CD14-positive monocyte (primary cell): ENCODE results near the gene PRKCA. TPM values are rescaled to one million over a fixed set of nuclear protein-coding genes. Genes with fewer than 3 reads are reported as not detected.

Source experiments
- DNase-seq, 3 donors: peaks; one replicate each; pipeline ENCODE4 v3.0.0-alpha.2; 2011 to 2022
- H2AFZ ChIP-seq: 2 replicates; pipeline ENCODE4 v1.6.0; 2012; ENCODE audit warnings: mild to moderate bottlenecking, low read depth, low read length, inconsistent platforms; ENCODE audit not compliant: insufficient read depth, poor library complexity, severe bottlenecking
- H3K27ac ChIP-seq, 2 donors: 1 replicate in 1 of 2; 2 replicates in 1 of 2; pipeline ENCODE4 v1.5.1; 2012 to 2013; ENCODE audit warnings: low read length in 2 of 2, control low read depth in 1 of 2, inconsistent platforms in 1 of 2, low read depth in 1 of 2, mild to moderate bottlenecking in 1 of 2
- H3K27me3 ChIP-seq, 2 donors: one replicate each; pipeline versions ENCODE4 v1.6.0 to v1.6.1; 2011 to 2013; ENCODE audit warnings: low read length in 2 of 2; ENCODE audit not compliant: control insufficient read depth in 2 of 2, insufficient read depth in 2 of 2
- H3K36me3 ChIP-seq, 2 donors: replicated peaks in 1 of 2; 1 replicate in 1 of 2; 2 replicates in 1 of 2; pipeline versions ENCODE4 v1.5.1 to v1.6.1; 2012 to 2013; ENCODE audit warnings: low read length in 2 of 2, control low read depth in 1 of 2, inconsistent platforms in 1 of 2, mild to moderate bottlenecking in 1 of 2; ENCODE audit not compliant: insufficient read depth in 2 of 2, control insufficient read depth in 1 of 2
- H3K4me1 ChIP-seq, 2 donors: 1 replicate in 1 of 2; 2 replicates in 1 of 2; pipeline versions ENCODE4 v1.5.1 to v1.6.1; 2012 to 2013; ENCODE audit warnings: low read length in 2 of 2, control low read depth in 1 of 2, inconsistent platforms in 1 of 2, mild to moderate bottlenecking in 1 of 2, moderate library complexity in 1 of 2; ENCODE audit not compliant: insufficient read depth in 2 of 2, control insufficient read depth in 1 of 2
- H3K4me2 ChIP-seq: replicated peaks from 2 replicates; pipeline ENCODE3; 2012; ENCODE audit warnings: low read length, moderate library complexity, mild to moderate bottlenecking; ENCODE audit not compliant: poor library complexity, severe bottlenecking; ENCODE audit errors: extremely low read depth
- H3K4me3 ChIP-seq, 3 experiments: fragments of 200-600 bp in 1 of 3; sonication (generic) in 1 of 3; replicated peaks in 1 of 3; 1 replicate in 2 of 3; 2 replicates in 1 of 3; pipeline ENCODE4 v1.5.1; 2011 to 2013; ENCODE audit warnings: low read length in 3 of 3, mild to moderate bottlenecking in 3 of 3, control low read depth in 2 of 3, low read depth in 2 of 3, inconsistent platforms in 1 of 3, moderate library complexity in 1 of 3
- H3K79me2 ChIP-seq: 2 replicates; pipeline ENCODE4 v1.6.0; 2012; ENCODE audit warnings: mild to moderate bottlenecking, control low read depth, inconsistent platforms, low read length, moderate library complexity; ENCODE audit not compliant: insufficient read depth
- H3K9ac ChIP-seq: 2 replicates; pipeline ENCODE4 v1.6.0; 2017; ENCODE audit warnings: low read length, mild to moderate bottlenecking; ENCODE audit not compliant: insufficient read depth, poor library complexity, severe bottlenecking
- H3K9me3 ChIP-seq, 2 donors: replicated peaks in 1 of 2; 1 replicate in 1 of 2; 2 replicates in 1 of 2; pipeline versions ENCODE4 v1.5.1 to v1.6.1; 2012 to 2013; ENCODE audit warnings: low read length in 2 of 2, control low read depth in 1 of 2; ENCODE audit not compliant: control insufficient read depth in 1 of 2, insufficient read depth in 1 of 2
- H4K20me1 ChIP-seq: 2 replicates; pipeline ENCODE4 v1.6.0; 2012; ENCODE audit warnings: mild to moderate bottlenecking, low read length, control low read depth, moderate library complexity; ENCODE audit not compliant: insufficient read depth
- H3K27ac Mint-ChIP-seq, 7 donors: one replicate each; pipeline ENCODE4 v1.8.0; 2020; ENCODE audit warnings: mild to moderate bottlenecking in 7 of 7, mixed read lengths in 7 of 7, moderate library complexity in 6 of 7, inconsistent platforms in 2 of 7
- H3K27me3 Mint-ChIP-seq, 3 donors: one replicate each; pipeline ENCODE4 v1.8.0; 2021 to 2022; ENCODE audit warnings: low read depth in 3 of 3, mild to moderate bottlenecking in 3 of 3, mixed read lengths in 3 of 3, moderate library complexity in 3 of 3, inconsistent platforms in 1 of 3
- H3K36me3 Mint-ChIP-seq, 2 donors: one replicate each; pipeline ENCODE4 v1.8.0; 2020; ENCODE audit warnings: mixed read lengths in 2 of 2, inconsistent platforms in 1 of 2, mild to moderate bottlenecking in 1 of 2
- H3K4me1 Mint-ChIP-seq: one replicate; pipeline ENCODE4 v1.8.0; 2020; ENCODE audit warnings: mild to moderate bottlenecking, mixed read lengths
- H3K4me3 Mint-ChIP-seq, 2 donors: one replicate each; pipeline ENCODE4 v1.8.0; 2020; ENCODE audit warnings: mild to moderate bottlenecking in 2 of 2, mixed read lengths in 2 of 2, moderate library complexity in 1 of 2
- H3K9me3 Mint-ChIP-seq, 7 donors: one replicate each; pipeline ENCODE4 v1.8.0; 2020 to 2022; ENCODE audit warnings: mixed read lengths in 7 of 7, mild to moderate bottlenecking in 6 of 7, moderate library complexity in 6 of 7, inconsistent platforms in 2 of 7
- WGBS: methylation state at CpG from one replicate; pipeline ENCODE4 v1.1.5; 2013; ENCODE audit warnings: missing lambda C conversion rate; ENCODE audit not compliant: insufficient coverage; 5-methylcytosine and 5-hydroxymethylcytosine counted together
- intact Hi-C, 2 donors: fragments of 100-400 bp; cut with micrococcal nuclease; formaldehyde crosslinking; loops; one replicate each; pipeline versions ENCODE4 v1.15.0 to v1.15.1; 2023
- polyA plus RNA-seq, 3 donors: library from polyadenylated mRNA; depleted of rRNA in 1 of 3; unstranded in 2 of 3; stranded (reverse) in 1 of 3; fragments of 300-500 nt in 2 of 3; fragments of >200 nt in 1 of 3; fragmentation: Illumina TruSeq in 2 of 3; gene quantifications; 1 replicate in 2 of 3; 2 replicates in 1 of 3; pipeline ENCODE4 v1.2.3, GENCODE V29; 2012 to 2021
- TF ChIP-seq, protein P1 (sequence below): fragments of 200-600 bp; IDR thresholded peaks from one replicate; pipeline ENCODE4 v1.8.0; 2022; ENCODE audit warnings: antibody characterized with exemption, mild to moderate bottlenecking

Gene PRKCA
- polyA plus RNA-seq, 3 donors, result 0.22 to 7.1 (median 0.30) TPM

- Histone ChIP-seq H3K27me3 (no peaks in the 10 kb centered on the region), H3K27ac (no peak overlapping the region), H3K4me2 (no peak overlapping the region), H3K9me3 (no peaks in the 10 kb centered on the region), H3K4me3 (no peak overlapping the region), H3K9ac (no peak overlapping the region), H3K36me3 (no peaks in the 10 kb centered on the region), H4K20me1 (no peaks in the 10 kb centered on the region), H2AFZ (no peak overlapping the region), H3K4me1 (no peaks in the 10 kb centered on the region), H3K79me2 (no peaks in the 10 kb centered on the region)
- intact Hi-C loops, result no loop called here
- Mint-ChIP-seq H3K27me3 (peaks cover 19 to 24% (median 20%) of the 10 kb centered on the region in 3 donors), H3K4me1 (peaks cover 4% of the 10 kb centered on the region), H3K27ac (no peak overlapping the region), H3K4me3 (no peak overlapping the region), H3K36me3 (no peaks in the 10 kb centered on the region), H3K9me3 (no peaks in the 10 kb centered on the region)
- DNase-seq, result no peak
- WGBS, result 92% methylated on average over 6 of the region's 7 CpGs
- TF ChIP-seq, protein P1, sequence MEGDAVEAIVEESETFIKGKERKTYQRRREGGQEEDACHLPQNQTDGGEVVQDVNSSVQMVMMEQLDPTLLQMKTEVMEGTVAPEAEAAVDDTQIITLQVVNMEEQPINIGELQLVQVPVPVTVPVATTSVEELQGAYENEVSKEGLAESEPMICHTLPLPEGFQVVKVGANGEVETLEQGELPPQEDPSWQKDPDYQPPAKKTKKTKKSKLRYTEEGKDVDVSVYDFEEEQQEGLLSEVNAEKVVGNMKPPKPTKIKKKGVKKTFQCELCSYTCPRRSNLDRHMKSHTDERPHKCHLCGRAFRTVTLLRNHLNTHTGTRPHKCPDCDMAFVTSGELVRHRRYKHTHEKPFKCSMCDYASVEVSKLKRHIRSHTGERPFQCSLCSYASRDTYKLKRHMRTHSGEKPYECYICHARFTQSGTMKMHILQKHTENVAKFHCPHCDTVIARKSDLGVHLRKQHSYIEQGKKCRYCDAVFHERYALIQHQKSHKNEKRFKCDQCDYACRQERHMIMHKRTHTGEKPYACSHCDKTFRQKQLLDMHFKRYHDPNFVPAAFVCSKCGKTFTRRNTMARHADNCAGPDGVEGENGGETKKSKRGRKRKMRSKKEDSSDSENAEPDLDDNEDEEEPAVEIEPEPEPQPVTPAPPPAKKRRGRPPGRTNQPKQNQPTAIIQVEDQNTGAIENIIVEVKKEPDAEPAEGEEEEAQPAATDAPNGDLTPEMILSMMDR, result no peak
Observed at GRCh38 chr17:66281661-66282369, 20.6 kb upstream of the PRKCA start.

GRCh38 chr17:66283296-66283934, 19.0 kb upstream of the PRKCA start:
- intact Hi-C loops, result no loop called here
- no peak for DNase-seq
- no peaks in the 10 kb centered on the region for H3K27me3 ChIP-seq
- no peaks in the 10 kb centered on the region for H3K9me3 ChIP-seq
- H3K4me3 ChIP-seq, result no peak overlapping the region
- Mint-ChIP-seq H3K9me3 (no peaks in the 10 kb centered on the region), H3K27me3 (peaks cover 14 to 31% (median 27%) of the 10 kb centered on the region in 3 donors), H3K4me1 (peaks cover 4% of the 10 kb centered on the region), H3K36me3 (no peaks in the 10 kb centered on the region), H3K4me3 (no peak overlapping the region), H3K27ac (peak overlapping the region in 1 of 7 donors; percentile 68)
- no peak overlapping the region for H3K27ac ChIP-seq
- no peak overlapping the region for H3K4me2 ChIP-seq
- WGBS, result 86% methylated on average over 3 of the region's 6 CpGs
- no peaks in the 10 kb centered on the region for H3K36me3 ChIP-seq
- TF ChIP-seq, protein P1, result no peak
- H2AFZ ChIP-seq, result no peak overlapping the region
- no peaks in the 10 kb centered on the region for H3K4me1 ChIP-seq
- no peaks in the 10 kb centered on the region for H4K20me1 ChIP-seq
- no peaks in the 10 kb centered on the region for H3K79me2 ChIP-seq
- no peak overlapping the region for H3K9ac ChIP-seq
